NOMO-1 treated with dmso at 0.1 percent for 144 hours (cell line): Measurements from ENCODE around the gene BPIFB3.

ENCODE experiments used
- DNase-seq: peaks from one replicate; lab custom pipeline; 2025; ENCODE audit not compliant: unreplicated experiment; lab: John Stamatoyannopoulos, UW

Gene BPIFB3, protein sequence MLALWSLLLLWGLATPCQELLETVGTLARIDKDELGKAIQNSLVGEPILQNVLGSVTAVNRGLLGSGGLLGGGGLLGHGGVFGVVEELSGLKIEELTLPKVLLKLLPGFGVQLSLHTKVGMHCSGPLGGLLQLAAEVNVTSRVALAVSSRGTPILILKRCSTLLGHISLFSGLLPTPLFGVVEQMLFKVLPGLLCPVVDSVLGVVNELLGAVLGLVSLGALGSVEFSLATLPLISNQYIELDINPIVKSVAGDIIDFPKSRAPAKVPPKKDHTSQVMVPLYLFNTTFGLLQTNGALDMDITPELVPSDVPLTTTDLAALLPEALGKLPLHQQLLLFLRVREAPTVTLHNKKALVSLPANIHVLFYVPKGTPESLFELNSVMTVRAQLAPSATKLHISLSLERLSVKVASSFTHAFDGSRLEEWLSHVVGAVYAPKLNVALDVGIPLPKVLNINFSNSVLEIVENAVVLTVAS

GRCh38 chr20:33053291-33054106, at the start of gene BPIFB3:
BPIFB3 (plus strand) TSS chr20:33053903; CDS start chr20:33055436, 1,533 bp downstream.
- no peak for DNase-seq

DNA sequence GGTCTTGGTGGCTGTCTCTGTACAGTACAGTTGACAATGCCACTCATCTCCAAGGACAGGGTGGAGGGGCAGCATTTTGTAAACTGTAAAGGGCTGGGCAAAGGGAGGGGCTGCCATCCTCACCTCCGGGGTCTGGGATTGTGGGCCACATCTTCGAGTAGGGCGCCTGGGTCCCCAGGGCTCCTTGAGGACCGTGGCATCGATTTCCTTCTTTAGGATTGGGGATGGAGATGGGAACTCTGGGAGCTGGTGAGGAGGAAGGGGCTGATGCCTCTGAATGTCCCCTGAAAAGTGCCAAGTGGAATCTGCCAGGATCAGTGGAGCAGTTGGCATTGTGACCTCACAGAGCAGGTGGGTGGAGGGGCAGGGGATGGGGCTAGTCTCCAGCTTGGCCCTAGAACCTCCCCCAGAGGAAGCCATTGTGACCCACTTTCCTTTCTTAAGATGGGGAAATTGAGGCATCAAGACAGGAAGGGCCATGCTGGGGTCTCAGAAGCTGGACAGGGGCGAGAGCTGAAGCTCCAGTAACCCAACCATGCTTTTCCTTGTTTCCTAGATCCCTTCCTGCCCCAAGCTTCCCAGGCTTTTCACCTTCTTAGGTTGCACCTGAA, 49.5 kb upstream of the BPIFB3 start, which contains the start of gene SUN5:
Gene SUN5, minus strand, starts transcription at position 293 of the 611 bp plus-strand sequence. Its CDS starts 93 bp downstream, at position 200.
- no peak for DNase-seq

DNA sequence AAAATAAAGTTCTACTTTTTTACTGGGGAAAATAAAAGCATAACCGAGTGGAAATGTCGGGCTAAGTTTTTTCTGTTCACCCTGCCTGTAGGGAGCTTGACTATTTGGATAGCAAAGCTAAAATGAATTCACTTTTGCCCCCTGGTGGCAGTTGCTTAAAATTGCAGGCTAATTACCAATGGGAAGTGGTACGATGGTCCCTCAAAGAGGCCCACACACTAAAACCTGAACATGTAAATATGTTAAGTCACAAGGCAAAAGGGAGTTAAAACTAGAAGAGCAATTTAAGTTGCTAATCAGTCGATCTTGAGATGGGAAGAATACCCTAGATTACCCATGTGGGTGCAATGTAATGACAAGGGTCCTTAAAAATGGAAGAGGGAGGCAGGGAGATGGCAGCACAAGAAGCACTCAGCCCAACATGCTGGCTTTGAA, 48.6 kb upstream of the BPIFB3 start:
- DNase-seq = no peak

GRCh38 chr20:33005908-33006775, 47.6 kb upstream of the BPIFB3 start:
- DNase-seq = no peak

DNA sequence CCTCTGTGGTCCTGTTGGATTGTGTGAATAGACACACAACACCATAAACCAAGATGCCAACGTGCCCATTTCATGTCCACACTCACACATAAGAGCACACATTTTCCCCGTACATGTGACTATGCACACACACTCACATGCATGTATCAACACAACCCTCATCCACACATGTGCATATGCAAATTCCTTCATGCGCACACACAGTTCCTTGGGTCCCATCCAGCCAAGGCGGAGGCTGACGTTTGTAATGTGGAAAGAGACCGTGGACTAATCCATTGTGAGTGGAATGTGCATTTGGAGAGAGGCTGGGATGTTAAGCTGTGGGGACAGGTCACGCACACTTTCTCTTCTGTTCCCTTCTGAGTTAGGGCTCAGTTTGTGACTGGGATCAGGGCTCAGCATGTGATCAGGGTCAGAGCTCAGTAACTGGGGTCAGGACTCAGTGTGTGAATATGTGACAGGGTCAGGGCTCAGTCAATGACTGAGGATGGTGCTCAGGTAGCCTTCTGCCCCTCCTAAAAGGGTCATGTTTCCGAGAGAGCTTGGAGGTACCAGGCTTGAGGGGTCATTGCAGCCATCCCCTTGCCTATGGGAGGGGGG, 46.8 kb upstream of the BPIFB3 start:
- DNase-seq = no peak

GRCh38 chr20:33007376-33008335, 46.0 kb upstream of the BPIFB3 start, which contains the start of gene BPIFB2:
BPIFB2 (plus strand) TSS chr20:33007704; CDS start chr20:33008575, 871 bp downstream.
- no peak for DNase-seq

DNA sequence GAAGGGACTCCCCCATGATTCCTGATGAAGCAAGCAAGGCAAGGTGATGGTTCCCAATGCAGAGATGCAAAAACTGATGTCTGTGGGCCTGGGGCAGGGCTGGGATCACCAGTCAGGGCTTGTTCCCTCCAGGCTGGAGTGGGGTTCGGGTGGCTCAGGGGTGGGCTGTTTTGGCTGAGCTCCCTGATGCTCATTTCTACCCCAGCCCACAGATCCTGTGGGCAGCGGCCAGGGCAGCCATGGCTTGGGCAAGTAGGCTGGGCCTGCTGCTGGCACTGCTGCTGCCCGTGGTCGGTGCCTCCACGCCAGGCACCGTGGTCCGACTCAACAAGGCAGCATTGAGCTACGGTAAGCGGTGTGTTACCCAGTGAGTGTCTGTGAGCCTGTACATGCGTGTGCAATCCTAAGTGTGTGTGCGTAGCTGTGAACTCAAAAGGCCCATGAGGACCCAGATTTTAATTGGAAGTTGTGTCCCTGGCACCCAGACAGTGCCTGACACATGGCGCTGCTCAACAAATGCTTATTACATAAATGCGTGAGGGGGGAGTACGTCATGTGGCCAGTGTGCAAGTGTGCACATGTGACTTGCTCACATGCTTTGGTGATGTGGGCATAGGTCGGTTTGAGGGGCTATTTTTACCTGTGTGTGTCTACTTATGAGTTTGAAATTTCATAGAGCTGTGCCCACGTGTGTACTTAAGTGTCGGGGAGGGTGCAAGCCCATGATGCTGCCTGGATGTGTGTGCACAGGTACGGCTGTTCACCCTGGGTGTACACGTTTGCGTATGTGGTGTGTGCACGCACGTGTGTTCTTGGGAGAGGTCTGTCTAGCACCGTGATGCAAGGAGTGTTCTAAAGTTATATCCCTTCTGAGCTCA, 45.1 kb upstream of the BPIFB3 start:
- no peak for DNase-seq

DNA sequence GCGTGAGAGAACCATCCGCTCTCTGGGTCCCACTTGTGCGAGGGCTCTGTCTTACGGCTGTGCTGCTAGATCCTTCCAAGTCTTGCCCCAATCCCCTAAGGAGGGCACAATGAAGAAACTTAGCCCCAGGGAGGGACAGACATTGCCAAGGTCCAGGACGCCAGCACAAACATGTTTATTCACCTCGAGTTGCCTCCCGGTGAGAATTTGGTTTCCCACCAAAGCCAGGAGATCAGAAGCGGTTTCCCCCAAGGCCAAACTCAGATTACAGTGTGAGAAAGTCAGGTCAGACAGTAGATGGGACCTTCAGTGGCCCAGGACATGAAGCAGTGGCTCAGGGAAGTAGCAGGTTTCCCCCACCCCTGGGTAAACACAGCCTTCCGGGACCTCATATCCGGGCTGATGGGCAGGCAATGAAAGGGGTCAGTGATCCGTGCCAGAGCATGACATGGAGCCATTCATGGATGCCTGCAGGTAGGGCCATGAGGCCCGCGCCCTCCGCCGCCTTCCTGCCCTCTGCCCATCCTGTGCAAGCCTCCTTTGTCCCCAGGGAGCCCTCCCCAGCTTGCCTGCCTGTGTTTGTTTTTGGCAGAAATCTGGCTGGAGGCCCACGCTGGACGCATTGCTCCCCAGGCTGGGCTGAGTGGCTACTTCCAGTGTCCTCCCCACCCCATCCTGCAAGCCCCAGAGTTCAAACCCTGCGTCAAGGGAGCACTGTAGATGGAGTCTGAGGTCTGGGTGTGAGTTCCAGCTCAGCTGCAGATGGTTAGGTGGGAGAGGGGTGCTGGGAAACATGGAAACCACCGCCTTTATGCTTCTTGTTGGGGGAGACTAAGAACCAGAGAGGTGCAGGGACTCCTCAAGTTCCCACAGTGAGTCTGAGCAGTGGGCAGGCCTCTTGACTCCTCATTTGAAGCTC, 44.2 kb upstream of the BPIFB3 start:
- DNase-seq = no peak

DNA sequence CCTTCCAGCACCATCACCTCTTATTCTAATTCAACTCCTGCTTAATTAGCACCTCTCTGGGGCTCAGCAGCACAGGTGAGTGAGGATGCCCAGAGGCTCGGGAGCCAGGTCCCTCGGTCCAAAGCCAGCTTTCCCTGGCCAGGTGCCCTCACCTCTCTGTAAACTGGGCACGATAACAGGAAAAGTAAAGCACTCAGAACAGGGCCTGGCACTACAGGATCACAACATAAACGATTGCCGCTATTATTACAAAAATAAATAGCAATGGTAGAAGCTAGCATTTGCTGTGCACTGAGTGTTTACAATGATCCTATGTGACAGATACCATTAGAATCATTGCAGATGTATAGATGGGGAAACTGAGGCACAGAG, 43.6 kb upstream of the BPIFB3 start:
- DNase-seq = no peak

GRCh38 chr20:33010674-33011449, 42.8 kb upstream of the BPIFB3 start:
- DNase-seq = no peak

DNA sequence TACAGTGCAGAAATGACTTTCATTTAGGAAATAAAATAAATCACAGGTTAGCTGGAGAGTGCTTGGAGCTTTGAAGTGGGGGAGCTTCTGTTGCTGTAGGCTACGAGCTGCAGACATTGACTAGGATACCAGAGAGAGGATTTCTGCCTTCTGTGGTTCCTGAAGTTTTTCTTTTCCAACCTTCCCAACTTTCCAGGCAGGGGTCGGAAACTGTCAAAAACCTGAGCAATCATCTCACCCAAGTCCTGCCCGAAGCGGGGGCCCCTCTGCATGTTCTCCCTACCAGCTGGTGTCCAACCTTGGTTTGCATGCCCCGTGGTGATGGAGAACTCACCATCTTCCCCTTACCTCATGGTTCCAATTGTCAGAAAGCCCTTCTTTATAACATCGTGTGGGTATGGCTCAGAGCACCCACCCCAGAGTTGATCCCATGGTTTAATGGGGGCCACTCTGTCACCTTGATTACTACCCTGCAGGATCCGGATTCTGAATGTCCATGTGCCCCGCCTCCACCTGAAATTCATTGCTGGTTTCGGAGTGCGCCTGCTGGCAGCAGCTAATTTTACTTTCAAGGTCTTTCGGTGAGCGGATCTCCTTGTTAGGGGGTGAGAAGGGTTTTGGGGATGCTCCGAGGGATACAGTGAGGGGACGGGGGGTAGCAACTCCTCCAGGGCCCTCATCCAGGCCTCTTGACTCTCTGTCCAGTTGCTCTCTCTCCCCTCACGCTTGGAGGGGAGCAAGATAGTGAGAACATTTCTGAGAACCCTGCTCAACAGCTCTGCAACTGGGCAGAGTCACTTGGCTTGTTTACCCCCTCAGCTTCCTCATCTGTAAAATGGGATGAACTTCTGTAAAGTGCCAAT, 41.1 kb upstream of the BPIFB3 start:
- no peak for DNase-seq

- DNase-seq = no peak
Observed at GRCh38 chr20:33013701-33014326, 39.9 kb upstream of the BPIFB3 start.

GRCh38 chr20:33014336-33015113, 39.2 kb upstream of the BPIFB3 start:
- DNase-seq = no peak

DNA sequence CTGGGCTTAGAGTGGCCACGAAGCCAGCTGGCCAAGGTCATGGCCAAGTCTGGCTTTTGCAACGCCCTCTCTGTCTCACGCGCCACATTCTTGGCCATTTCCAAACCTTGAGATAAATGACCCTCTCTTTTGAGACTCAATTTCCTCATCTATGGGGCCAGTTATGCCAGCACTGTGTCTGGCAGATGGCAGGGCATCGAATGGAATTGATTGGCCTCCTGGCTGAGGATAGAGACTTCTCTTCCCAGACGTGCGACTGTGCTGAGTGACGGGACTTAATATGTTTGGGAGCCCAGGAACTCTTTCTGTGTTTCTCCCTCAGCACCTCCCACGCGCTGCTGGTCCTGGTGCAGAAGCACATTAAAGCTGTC, 38.6 kb upstream of the BPIFB3 start:
- DNase-seq = no peak
